Transverse colon (tissue), 4 donors: ENCODE measurements around the gene CNTNAP2. TPM values are rescaled to one million over a fixed set of nuclear protein-coding genes. Genes with fewer than 3 reads are reported as not detected.

ENCODE experiments used
- DNase-seq: peaks from one replicate; pipeline ENCODE4 v3.0.0-alpha.2; 2019
- H3K27ac ChIP-seq, 4 donors: fragments of 200-600 bp; sonication (generic); 2 replicates each; pipeline ENCODE4 v1.5.1; 2016 to 2018; ENCODE audit warnings: inconsistent platforms in 4 of 4
- H3K27me3 ChIP-seq: fragments of 200-600 bp; sonication (generic); 2 replicates; pipeline ENCODE4 v1.5.1; 2017; ENCODE audit warnings: inconsistent platforms
- H3K36me3 ChIP-seq, 4 donors: fragments of 200-600 bp; sonication (generic); 2 replicates each; pipeline ENCODE4 v1.5.1; 2017 to 2019; ENCODE audit warnings: inconsistent platforms in 4 of 4
- H3K4me1 ChIP-seq, 4 donors: fragments of 200-600 bp; sonication (generic); 2 replicates each; pipeline ENCODE4 v1.5.1; 2017 to 2020; ENCODE audit warnings: inconsistent platforms in 4 of 4
- H3K4me3 ChIP-seq, 4 donors: fragments of 200-600 bp; sonication (generic); 1 replicate in 1 of 4; 2 replicates in 3 of 4; pipeline versions ENCODE4 v1.5.1 to v1.6.1; 2017 to 2019; ENCODE audit warnings: inconsistent platforms in 4 of 4
- H3K9me3 ChIP-seq, 2 donors: fragments of 200-600 bp; sonication (generic); 2 replicates each; pipeline ENCODE4 v1.5.1; 2017 to 2019; ENCODE audit warnings: inconsistent platforms in 2 of 2
- EP300 ChIP-seq: sonication (generic); formaldehyde crosslinking; IDR thresholded peaks from one replicate; pipeline ENCODE4 v1.6.1; 2017; ENCODE audit warnings: antibody characterized with exemption, low read depth
- POLR2A ChIP-seq: fragments of 450-650 bp; IDR thresholded peaks from one replicate; pipeline ENCODE4 v1.6.1; 2016; ENCODE audit warnings: antibody characterized with exemption, mild to moderate bottlenecking, moderate library complexity
- POLR2AphosphoS5 ChIP-seq, 3 donors: sonication (generic); formaldehyde crosslinking; IDR thresholded peaks; one replicate each; pipeline ENCODE4 v1.6.1; 2016; ENCODE audit warnings: antibody characterized with exemption in 3 of 3
- WGBS, 2 donors: methylation state at CpG; one replicate each; pipeline ENCODE4 v1.1.5; 2018; ENCODE audit warnings: low coverage in 1 of 2; 5-methylcytosine and 5-hydroxymethylcytosine counted together
- in situ Hi-C, 4 donors: fragments of 200-750 bp; cut with MboI; loops; one replicate each; pipeline versions ENCODE4 v1.15.0 to v1.15.1; 2017; ENCODE audit warnings: low sequenced_read_pairs in 3 of 4, low pct_ligation_motif_present in 1 of 4, low pct_unique_long_range_greater_than_20kb in 1 of 4
- intact Hi-C: fragments of 100-400 bp; cut with DNase I; formaldehyde crosslinking; loops from one replicate; pipeline ENCODE4 v1.15.1; 2023; ENCODE audit warnings: low total_unique reads
- total RNA-seq, 4 donors: library from RNA; depleted of rRNA; stranded (reverse); fragments of >200 nt; gene quantifications; one replicate each; pipeline ENCODE4 v1.1.0, GENCODE V29; 2016
- TF ChIP-seq, protein P1 (sequence below), 5 experiments: fragments of 200-600 bp in 3 of 5; fragments of 450-650 bp in 2 of 5; sonication (generic) in 3 of 5; IDR thresholded peaks; 1 replicate in 2 of 5; 2 replicates in 3 of 5; pipeline ENCODE4 v1.5.1; 2016 to 2017; ENCODE audit warnings: antibody characterized with exemption in 5 of 5, inconsistent platforms in 3 of 5, mild to moderate bottlenecking in 2 of 5, moderate library complexity in 1 of 5

Gene CNTNAP2
- total RNA-seq, 4 donors from 2014 or later: 0.60 to 2.9 (median 2.4) TPM

DNA sequence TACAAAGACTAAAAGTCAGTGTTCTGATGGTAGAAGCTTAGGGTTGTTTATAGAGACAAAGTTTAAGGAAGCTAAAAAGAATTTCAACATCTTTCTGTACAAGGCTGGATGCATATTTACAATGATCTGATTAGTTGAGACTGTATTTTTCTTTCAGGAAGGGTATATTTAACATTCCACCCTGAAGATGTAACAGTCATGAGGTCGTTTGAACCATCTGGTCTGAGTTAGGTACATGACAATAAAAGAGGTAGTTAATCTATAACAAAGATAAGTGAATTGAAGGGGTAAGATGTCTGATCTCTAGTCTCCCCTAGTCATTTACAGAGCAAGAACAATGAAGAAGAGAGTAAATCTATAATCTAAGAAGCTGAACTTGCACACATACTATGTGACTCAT lies 821.2 kb downstream of the CNTNAP2 start:
- no peaks in the 10 kb centered on the region for H3K36me3 ChIP-seq
- intact Hi-C loops: no loop called here
- in situ Hi-C loops: loop anchor here in 1 of 4 donors (25.0 kb wide), 1 partner anchor 99 kb away; no protein-coding TSS in a partner anchor
- peaks cover 0 to 6% of the 10 kb centered on the region in 2 donors for H3K9me3 ChIP-seq
- no peak overlapping the region for H3K27ac ChIP-seq
- no peaks in the 10 kb centered on the region for H3K4me1 ChIP-seq
- TF ChIP-seq EP300: no peak
- TF ChIP-seq, protein P1, sequence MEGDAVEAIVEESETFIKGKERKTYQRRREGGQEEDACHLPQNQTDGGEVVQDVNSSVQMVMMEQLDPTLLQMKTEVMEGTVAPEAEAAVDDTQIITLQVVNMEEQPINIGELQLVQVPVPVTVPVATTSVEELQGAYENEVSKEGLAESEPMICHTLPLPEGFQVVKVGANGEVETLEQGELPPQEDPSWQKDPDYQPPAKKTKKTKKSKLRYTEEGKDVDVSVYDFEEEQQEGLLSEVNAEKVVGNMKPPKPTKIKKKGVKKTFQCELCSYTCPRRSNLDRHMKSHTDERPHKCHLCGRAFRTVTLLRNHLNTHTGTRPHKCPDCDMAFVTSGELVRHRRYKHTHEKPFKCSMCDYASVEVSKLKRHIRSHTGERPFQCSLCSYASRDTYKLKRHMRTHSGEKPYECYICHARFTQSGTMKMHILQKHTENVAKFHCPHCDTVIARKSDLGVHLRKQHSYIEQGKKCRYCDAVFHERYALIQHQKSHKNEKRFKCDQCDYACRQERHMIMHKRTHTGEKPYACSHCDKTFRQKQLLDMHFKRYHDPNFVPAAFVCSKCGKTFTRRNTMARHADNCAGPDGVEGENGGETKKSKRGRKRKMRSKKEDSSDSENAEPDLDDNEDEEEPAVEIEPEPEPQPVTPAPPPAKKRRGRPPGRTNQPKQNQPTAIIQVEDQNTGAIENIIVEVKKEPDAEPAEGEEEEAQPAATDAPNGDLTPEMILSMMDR (IDR thresholded peaks at IDR 0.05): no peak
- no peak for TF ChIP-seq POLR2AphosphoS5 (IDR thresholded peaks at IDR 0.05)
- TF ChIP-seq POLR2A: no peak
- no peak for DNase-seq
- no peaks in the 10 kb centered on the region for H3K27me3 ChIP-seq
- WGBS, 2 donors: 0% methylated on average over 1 of the region's 1 CpG
- no peak overlapping the region for H3K4me3 ChIP-seq

DNA sequence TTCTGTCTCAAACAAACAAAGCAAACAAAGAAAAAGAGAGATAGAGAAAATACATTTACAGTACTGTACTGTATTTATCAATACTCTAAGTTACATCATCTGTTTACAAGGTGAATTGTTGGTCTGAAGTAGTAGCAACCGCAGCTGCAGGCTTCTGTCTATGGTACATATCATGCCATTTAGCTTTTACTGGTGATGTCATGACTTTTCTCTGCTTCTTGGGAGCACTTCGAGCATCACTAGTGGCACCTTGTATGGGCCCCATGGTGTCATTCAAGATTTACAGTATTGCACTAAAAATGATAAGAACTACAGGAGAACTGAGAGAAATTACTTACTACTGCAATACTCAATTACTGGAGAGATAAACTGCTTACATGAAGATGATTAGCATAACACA lies 826.9 kb downstream of the CNTNAP2 start:
- TF ChIP-seq POLR2AphosphoS5 (IDR thresholded peaks at IDR 0.05): no peak
- TF ChIP-seq, protein P1 (IDR thresholded peaks at IDR 0.05): no peak
- no peak for TF ChIP-seq EP300
- H3K4me1 ChIP-seq: no peaks in the 10 kb centered on the region
- in situ Hi-C loops: loop anchor here in 1 of 4 donors (25.0 kb wide), 1 partner anchor 94 kb away; no protein-coding TSS in a partner anchor
- no peak overlapping the region for H3K4me3 ChIP-seq
- no peak overlapping the region for H3K27ac ChIP-seq
- DNase-seq: no peak
- H3K36me3 ChIP-seq: no peaks in the 10 kb centered on the region
- peaks cover 0 to 6% of the 10 kb centered on the region in 2 donors for H3K9me3 ChIP-seq
- no peaks in the 10 kb centered on the region for H3K27me3 ChIP-seq
- intact Hi-C loops: no loop called here
- WGBS, 2 donors: 38 to 50% methylated on average over 2 of the region's 2 CpGs

DNA sequence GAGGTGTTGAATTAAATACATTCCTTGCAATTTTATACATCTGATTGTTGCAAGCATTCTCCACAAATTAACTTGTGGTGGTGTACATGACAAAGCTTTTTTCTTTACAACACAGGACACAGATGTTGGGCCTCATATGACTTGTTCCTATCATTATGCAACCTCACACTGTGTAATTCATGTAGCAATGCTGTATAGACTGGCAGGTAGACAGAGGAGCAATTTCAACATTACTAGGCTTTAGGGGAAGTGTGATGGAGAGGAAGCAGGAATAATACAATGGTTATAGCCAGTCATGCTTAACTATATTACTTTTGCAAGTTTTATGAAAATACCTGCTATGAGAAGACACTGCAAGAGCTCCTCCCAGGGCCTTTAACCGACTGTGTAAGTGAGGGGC lies 832.1 kb downstream of the CNTNAP2 start:
- no peaks in the 10 kb centered on the region for H3K27me3 ChIP-seq
- H3K27ac ChIP-seq: no peak overlapping the region
- in situ Hi-C loops (loop anchor here in 1 of 4 donors (25.0 kb wide), 1 partner anchor 89 kb away; no protein-coding TSS in a partner anchor), intact Hi-C loops (no loop called here)
- DNase-seq: no peak
- no peaks in the 10 kb centered on the region for H3K36me3 ChIP-seq
- H3K4me3 ChIP-seq: no peak overlapping the region
- 56 to 57% methylated on average over 1 of the region's 1 CpG for WGBS, 2 donors
- TF ChIP-seq POLR2AphosphoS5 (IDR thresholded peaks at IDR 0.05) (no peak), POLR2A (no peak), EP300 (no peak)
- TF ChIP-seq, protein P1 (IDR thresholded peaks at IDR 0.05): no peak
- no peaks in the 10 kb centered on the region for H3K9me3 ChIP-seq
- no peaks in the 10 kb centered on the region for H3K4me1 ChIP-seq

DNA sequence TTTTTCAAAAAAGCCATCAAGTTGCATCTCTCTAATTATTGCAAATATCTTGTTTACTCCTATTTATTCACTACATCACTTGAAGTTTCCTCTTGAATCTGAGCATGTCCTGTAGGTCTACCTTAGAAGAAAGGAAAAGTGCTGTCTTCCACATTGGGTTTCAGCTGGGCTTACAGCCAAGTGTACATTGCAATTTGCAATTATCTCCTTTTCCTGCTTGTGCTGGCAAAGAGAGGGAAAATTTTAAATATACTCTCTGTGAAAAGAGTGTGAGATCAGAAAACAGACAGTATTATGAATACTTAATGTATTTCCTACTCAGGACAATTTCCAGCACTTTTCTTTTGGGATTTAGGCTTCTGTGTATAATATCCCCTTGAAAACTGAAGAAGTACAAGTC lies 839.7 kb downstream of the CNTNAP2 start:
- TF ChIP-seq POLR2A (no peak), EP300 (no peak), POLR2AphosphoS5 (IDR thresholded peaks at IDR 0.05) (no peak)
- TF ChIP-seq, protein P1 (IDR thresholded peaks at IDR 0.05): no peak
- intact Hi-C loops: no loop called here
- H3K4me1 ChIP-seq: no peaks in the 10 kb centered on the region
- H3K9me3 ChIP-seq: no peaks in the 10 kb centered on the region
- H3K36me3 ChIP-seq: no peaks in the 10 kb centered on the region
- no peak overlapping the region for H3K27ac ChIP-seq
- no peak overlapping the region for H3K4me3 ChIP-seq
- DNase-seq: no peak
- in situ Hi-C loops: no loop called here
- no peaks in the 10 kb centered on the region for H3K27me3 ChIP-seq
